Hair follicular keratinocyte (primary cell): ENCODE measurements around the gene GTSF1L. TPM values are rescaled to one million over a fixed set of nuclear protein-coding genes. Genes with fewer than 3 reads are reported as not detected.

Experiments
- total RNA-seq: library from RNA; depleted of rRNA; stranded (reverse); fragments of >200 nt; gene quantifications from 2 replicates; pipeline ENCODE4 v1.2.3, GENCODE V29; 2015

GTSF1L gene
- not detected in 2 replicates for total RNA-seq

DNA sequence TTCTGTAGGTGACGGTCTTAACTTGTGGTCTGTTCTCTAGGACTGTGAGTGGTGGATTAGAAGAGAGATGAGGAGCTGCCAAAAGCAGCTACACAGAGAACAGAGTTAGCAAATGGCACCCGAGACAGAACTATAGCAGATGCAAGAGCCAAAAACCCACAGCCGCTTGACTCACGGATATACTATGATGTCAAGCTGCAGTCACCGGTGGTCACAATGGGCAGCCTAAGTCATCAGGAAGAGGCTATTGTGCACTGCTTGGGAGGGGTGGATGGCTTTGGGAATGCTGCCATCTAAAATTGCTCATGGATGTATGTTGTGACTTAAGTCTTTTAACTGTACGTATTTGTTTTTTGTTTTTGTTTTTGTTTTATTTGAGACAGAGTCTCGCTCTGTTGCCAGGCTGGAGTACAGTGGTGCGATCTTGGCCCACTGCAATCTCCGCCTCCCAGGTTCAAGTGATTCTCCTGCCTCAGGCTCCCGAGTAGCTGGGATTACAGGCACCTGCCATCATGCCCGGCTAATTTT, at the start of gene GTSF1L:
TSS of gene GTSF1L (minus strand) at position 192 of the 528 bp plus-strand sequence. CDS start 308 bp downstream, outside the sequence.

Other genes starting within 250 kb of the GTSF1L start
- gene L3MBTL1, start 219.3 kb downstream of the GTSF1L start, total RNA-seq = 2.0 and 4.2 TPM in 2 replicates
- gene SGK2, start 168.0 kb downstream of the GTSF1L start, total RNA-seq = not detected in 2 replicates
- 10.6 and 18.2 TPM in 2 replicates for gene IFT52, start 136.1 kb downstream of the GTSF1L start, total RNA-seq
- gene MYBL2, start 59.9 kb downstream of the GTSF1L start, total RNA-seq = 9.9 and 59.2 TPM in 2 replicates
- gene TOX2, start 187.8 kb upstream of the GTSF1L start, total RNA-seq = 0.76 and 2.3 TPM in 2 replicates